GM12878 (cell line): ENCODE data around the gene ACTL8. TPM values are rescaled to one million over a fixed set of nuclear protein-coding genes. Genes with fewer than 3 reads are reported as not detected.

Experiments
- ATAC-seq: fragments of 200-7000 bp; cut with Tn5 transposase; 3 replicates; pipeline ENCODE4 v1.9.1; 2020; ENCODE audit warnings: mild to moderate bottlenecking, moderate library complexity
- BruUV-seq: library from RNA; stranded (reverse); fragments of 400-500 nt; replicated peaks from 2 replicates; lab custom pipeline; 2021; lab: Mats Ljungman, UMichigan
- CTCF ChIA-PET: fragments of 300-600 bp; sonication (Branson Sonifier 250); formaldehyde crosslinking; extraction: SDS; loops from one replicate; lab custom pipeline; 2021; ENCODE audit warnings: inconsistent platforms; lab: Yijun Ruan, JAX
- POLR2A ChIA-PET: fragments of 350-600 bp; formaldehyde crosslinking; extraction: SDS; loops from one replicate; lab custom pipeline; 2021; ENCODE audit warnings: inconsistent platforms; lab: Charles Lee
- RAD21 ChIA-PET: fragments of 300-600 bp; sonication (Branson Sonifier 250); formaldehyde crosslinking; loops from one replicate; lab custom pipeline; 2023; ENCODE audit warnings: antibody characterized with exemption; ENCODE audit not compliant: unreplicated experiment; lab: Charles Lee
- SMC1A ChIA-PET: fragments of 300-600 bp; sonication (Branson Sonifier 250); formaldehyde crosslinking; loops from one replicate; lab custom pipeline; 2023; ENCODE audit not compliant: unreplicated experiment, uncharacterized antibody; lab: Charles Lee
- DNase-seq: peaks from one replicate; pipeline ENCODE4 v3.0.0-alpha.2; 2011; ENCODE audit warnings: low read depth, low spot score
- FAIRE-seq: peaks from 3 replicates; lab custom pipeline; 2011; peaks lifted over from hg19 to GRCh38; lab: Jason Lieb, UNC
- H2AFZ ChIP-seq: 2 replicates; pipeline ENCODE4 v1.6.0; 2011; ENCODE audit warnings: low read depth, low read length, control low read depth; ENCODE audit not compliant: control insufficient read depth
- H3K27ac ChIP-seq: 2 replicates; pipeline ENCODE4 v1.5.1; 2011; ENCODE audit warnings: control low read depth; ENCODE audit not compliant: control insufficient read depth, insufficient read depth
- H3K27me3 ChIP-seq, 2 experiments: replicated peaks in 1 of 2; 2 replicates each; pipeline versions ENCODE4 v1.6.0 to v1.6.1; 2011; ENCODE audit warnings: low read length in 1 of 2; ENCODE audit not compliant: control insufficient read depth in 2 of 2, insufficient read depth in 2 of 2
- H3K36me3 ChIP-seq, 2 experiments: 2 replicates each; pipeline ENCODE4 v1.5.1; 2011; ENCODE audit warnings: low read length in 1 of 2; ENCODE audit not compliant: control insufficient read depth in 2 of 2, insufficient read depth in 2 of 2
- H3K4me1 ChIP-seq: 2 replicates; pipeline ENCODE4 v1.6.1; 2011; ENCODE audit warnings: mild to moderate bottlenecking, low read length, moderate library complexity, mixed read lengths; ENCODE audit not compliant: control insufficient read depth, insufficient read depth
- H3K4me2 ChIP-seq: 2 replicates; pipeline ENCODE4 v1.6.0; 2011; ENCODE audit warnings: control low read depth; ENCODE audit not compliant: control insufficient read depth, insufficient read depth
- H3K4me3 ChIP-seq: fragments of 200-600 bp; sonication (generic); 2 replicates; pipeline ENCODE4 v1.5.1; 2016
- H3K79me2 ChIP-seq: 2 replicates; pipeline ENCODE4 v1.6.0; 2011; ENCODE audit warnings: low read length; ENCODE audit not compliant: control insufficient read depth, insufficient read depth
- H3K9ac ChIP-seq: 2 replicates; pipeline ENCODE4 v1.8.0; 2011; ENCODE audit warnings: low read length, control low read depth, mixed read lengths; ENCODE audit not compliant: control insufficient read depth, insufficient read depth
- H3K9me3 ChIP-seq: replicated peaks from 3 replicates; pipeline ENCODE4 v1.5.1; 2011; ENCODE audit warnings: mild to moderate bottlenecking, low read length; ENCODE audit not compliant: control insufficient read depth, insufficient read depth
- H4K20me1 ChIP-seq: 2 replicates; pipeline ENCODE4 v1.6.0; 2011; ENCODE audit not compliant: control insufficient read depth, insufficient read depth
- BCL3 ChIP-seq: IDR thresholded peaks from 2 replicates; pipeline ENCODE4 v1.6.1; 2011; ENCODE audit warnings: borderline replicate concordance, low read depth, mild to moderate bottlenecking, moderate library complexity, low read length; ENCODE audit not compliant: insufficient read depth, poor library complexity, severe bottlenecking
- IKZF1 ChIP-seq: fragments of 450-650 bp; conservative IDR thresholded peaks from 2 replicates; pipeline ENCODE4 v1.6.1; 2017; ENCODE audit warnings: antibody characterized with exemption, mild to moderate bottlenecking
- IKZF2 ChIP-seq, 2 experiments: fragments of 450-650 bp; IDR thresholded peaks; 2 replicates each; pipeline ENCODE4 v1.6.1; 2017; ENCODE audit warnings: mild to moderate bottlenecking in 2 of 2, moderate library complexity in 2 of 2
- IRF3 ChIP-seq: fragments of 450-650 bp; IDR thresholded peaks from 2 replicates; pipeline ENCODE4 v1.6.1; 2014; ENCODE audit warnings: mild to moderate bottlenecking
- KDM1A ChIP-seq: fragments of 200-600 bp; sonication (generic); IDR thresholded peaks from 2 replicates; pipeline ENCODE4 v1.6.1; 2016; ENCODE audit warnings: borderline replicate concordance
- KLF5 ChIP-seq: fragments of 450-650 bp; IDR thresholded peaks from 2 replicates; pipeline ENCODE4 v1.6.1; 2014; ENCODE audit warnings: mild to moderate bottlenecking; ENCODE audit not compliant: partially characterized antibody
- SIN3A ChIP-seq: IDR thresholded peaks from 2 replicates; pipeline ENCODE4 v1.6.1; 2012; ENCODE audit warnings: low read depth, low read length, improper control_type of control experiment
- TARDBP ChIP-seq: IDR thresholded peaks from 2 replicates; pipeline ENCODE4 v1.6.1; 2016; ENCODE audit warnings: borderline replicate concordance
- ZNF217 ChIP-seq: fragments of 450-650 bp; IDR thresholded peaks from 2 replicates; pipeline ENCODE4 v1.6.1; 2017; ENCODE audit warnings: antibody characterized with exemption, mild to moderate bottlenecking
- ZSCAN29 ChIP-seq: fragments of 450-650 bp; IDR thresholded peaks from 2 replicates; pipeline ENCODE4 v1.6.1; 2017; ENCODE audit warnings: mild to moderate bottlenecking, moderate library complexity
- WGBS: methylation state at CpG from one replicate; pipeline ENCODE4 v1.1.6; 2016; ENCODE audit warnings: low lambda C conversion rate; ENCODE audit not compliant: insufficient replicate concordance, insufficient coverage; ENCODE audit errors: missing lambda C conversion rate; 5-methylcytosine and 5-hydroxymethylcytosine counted together
- in situ Hi-C: fragments of 300-500 bp; cut with MboI; formaldehyde crosslinking; loops from 9 replicates; pipeline ENCODE4 v1.14.3; 2018; ENCODE audit warnings: mixed read lengths
- intact Hi-C: fragments of 100-400 bp; cut with micrococcal nuclease; formaldehyde crosslinking; loops from one replicate; pipeline ENCODE4 v1.14.2; 2022; ENCODE audit not compliant: unreplicated experiment
- polyA plus RNA-seq, 11 experiments: library from polyadenylated mRNA; depleted of rRNA in 4 of 11; unstranded in 6 of 11; stranded (reverse) in 5 of 11; fragments of >200 nt; fragmentation: Nextera tagmentation in 4 of 11; fragmentation: Illumina TruSeq in 1 of 11; extraction: Ambion mirVana in 4 of 11; extraction: Trizol in 1 of 11; gene quantifications; 1 replicate in 1 of 11; 2 replicates in 10 of 11; pipeline versions ENCODE4 v1.2.1 to v1.2.3, GENCODE V29; 2011 to 2016; ENCODE audit warnings: inconsistent platforms in 2 of 11, missing spikeins in 2 of 11, low read depth in 1 of 11
- total RNA-seq, 4 experiments: library from RNA; depleted of rRNA in 3 of 4; stranded (reverse); fragments of >200 nt in 3 of 4; fragmentation: Illumina TruSeq in 1 of 4; extraction: Trizol in 1 of 4; gene quantifications; 2 replicates each; pipeline versions ENCODE4 v1.2.1 to v1.2.3, GENCODE V29; 2013 to 2021
- TF ChIP-seq, protein P1 (sequence below): fragments of 150-350 bp; IDR thresholded peaks from 2 replicates; pipeline ENCODE4 v1.6.1; 2014; ENCODE audit warnings: mild to moderate bottlenecking, low read depth, low read length

ACTL8 gene
- total and polyA plus RNA-seq, 10 of the 15 experiments (the other 5 are each of a cell fraction or from before 2014, with no cell fraction given) = 0.05 to 0.27 TPM; not detected in 8

DNA sequence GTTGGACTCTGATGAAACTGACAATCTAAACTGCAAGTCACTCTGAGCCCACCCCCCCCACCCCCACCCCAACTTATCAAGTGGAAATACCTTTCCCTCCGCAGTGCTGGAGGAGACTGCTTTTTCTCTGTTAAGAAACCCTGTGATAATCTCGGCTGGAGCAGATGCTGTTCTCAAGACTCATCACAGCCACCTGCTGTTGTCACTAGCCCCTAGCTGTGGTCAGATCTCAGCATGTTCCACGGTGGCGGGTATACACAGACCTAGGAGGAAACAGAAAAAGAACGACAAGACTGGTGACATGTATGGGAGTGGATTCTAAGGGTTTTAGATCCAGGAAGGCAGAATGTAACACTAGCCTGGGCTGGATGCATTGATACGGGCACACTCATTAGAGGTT lies 2.3 kb downstream of the ACTL8 start:
- DNase-seq (no peak), ATAC-seq (no peak), FAIRE-seq (no peak)
- no peak for TF ChIP-seq KDM1A
- TF ChIP-seq IKZF1 = no peak
- TF ChIP-seq BCL3 = no peak
- no peak for TF ChIP-seq SIN3A
- TF ChIP-seq IRF3 = no peak
- TF ChIP-seq, protein P1, sequence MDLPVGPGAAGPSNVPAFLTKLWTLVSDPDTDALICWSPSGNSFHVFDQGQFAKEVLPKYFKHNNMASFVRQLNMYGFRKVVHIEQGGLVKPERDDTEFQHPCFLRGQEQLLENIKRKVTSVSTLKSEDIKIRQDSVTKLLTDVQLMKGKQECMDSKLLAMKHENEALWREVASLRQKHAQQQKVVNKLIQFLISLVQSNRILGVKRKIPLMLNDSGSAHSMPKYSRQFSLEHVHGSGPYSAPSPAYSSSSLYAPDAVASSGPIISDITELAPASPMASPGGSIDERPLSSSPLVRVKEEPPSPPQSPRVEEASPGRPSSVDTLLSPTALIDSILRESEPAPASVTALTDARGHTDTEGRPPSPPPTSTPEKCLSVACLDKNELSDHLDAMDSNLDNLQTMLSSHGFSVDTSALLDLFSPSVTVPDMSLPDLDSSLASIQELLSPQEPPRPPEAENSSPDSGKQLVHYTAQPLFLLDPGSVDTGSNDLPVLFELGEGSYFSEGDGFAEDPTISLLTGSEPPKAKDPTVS = no peak
- TF ChIP-seq ZNF217 = no peak
- TF ChIP-seq TARDBP = no peak
- TF ChIP-seq ZSCAN29 = no peak
- no peak for TF ChIP-seq KLF5
- TF ChIP-seq IKZF2 (IDR thresholded peaks at IDR 0.05) = no peak
- H3K36me3 ChIP-seq = no peaks in the 10 kb centered on the region
- ChIA-PET CTCF (no interaction called here), SMC1A (no interaction called here), POLR2A (no interaction called here), RAD21 (no interaction called here)
- H3K9ac ChIP-seq = no peak overlapping the region
- H3K27ac ChIP-seq = no peak overlapping the region
- no peaks in the 10 kb centered on the region for H4K20me1 ChIP-seq
- H3K4me1 ChIP-seq = no peaks in the 10 kb centered on the region
- no peak overlapping the region for H3K4me2 ChIP-seq
- 33% methylated on average over 5 of the region's 6 CpGs for WGBS
- no peaks in the 10 kb centered on the region for H3K27me3 ChIP-seq
- H2AFZ ChIP-seq = no peak overlapping the region
- H3K4me3 ChIP-seq = no peak overlapping the region
- intact Hi-C loops = no loop called here
- no TSS peak for BruUV-seq
- peaks cover 7% of the 10 kb centered on the region; the same call in 2 of the 3 replicates for H3K9me3 ChIP-seq
- no peaks in the 10 kb centered on the region for H3K79me2 ChIP-seq
- in situ Hi-C loops = no loop called here
